H1 (cell line): ENCODE results near the gene IFNA1. TPM values are rescaled to one million over a fixed set of nuclear protein-coding genes. Genes with fewer than 3 reads are reported as not detected.

Experiments used
- CTCF ChIA-PET: fragments of 300-600 bp; sonication (Branson Sonifier 250); formaldehyde crosslinking; loops from one replicate; lab custom pipeline; 2021; ENCODE audit not compliant: partially characterized antibody; lab: Charles Lee
- POLR2A ChIA-PET: fragments of 300-600 bp; sonication (Branson Sonifier 250); formaldehyde crosslinking; loops from one replicate; lab custom pipeline; 2021; ENCODE audit warnings: inconsistent platforms; ENCODE audit not compliant: partially characterized antibody; lab: Charles Lee
- DNase-seq, 2 experiments: peaks; one replicate each; pipeline versions ENCODE4 v3.0.0 to v3.0.0-alpha.2; 2010 to 2022; ENCODE audit warnings: low spot score in 2 of 2, low read depth in 1 of 2, mixed read lengths in 1 of 2
- FAIRE-seq: peaks from 2 replicates; lab custom pipeline; 2011; peaks lifted over from hg19 to GRCh38; lab: Jason Lieb, UNC
- H2AFZ ChIP-seq: 2 replicates; pipeline ENCODE4 v1.8.1; 2012; ENCODE audit warnings: low read length, inconsistent platforms
- H2AK5ac ChIP-seq: 2 replicates; pipeline ENCODE4 v1.6.1; 2013; ENCODE audit warnings: low read depth, low read length
- H2BK120ac ChIP-seq: replicated peaks from 2 replicates; pipeline ENCODE3; 2013; ENCODE audit warnings: low read depth, low read length, inconsistent platforms
- H2BK12ac ChIP-seq: 2 replicates; pipeline ENCODE4 v1.6.1; 2013; ENCODE audit warnings: low read depth, low read length
- H2BK15ac ChIP-seq: 2 replicates; pipeline ENCODE4 v1.6.1; 2013; ENCODE audit warnings: low read length
- H2BK20ac ChIP-seq: 2 replicates; pipeline ENCODE4 v1.6.1; 2013; ENCODE audit warnings: low read length
- H2BK5ac ChIP-seq: 2 replicates; pipeline ENCODE4 v1.6.1; 2013; ENCODE audit warnings: low read depth, low read length
- H3K14ac ChIP-seq: 2 replicates; pipeline ENCODE4 v1.6.1; 2013; ENCODE audit warnings: inconsistent platforms; ENCODE audit not compliant: insufficient read length
- H3K18ac ChIP-seq: 2 replicates; pipeline ENCODE4 v1.6.1; 2013; ENCODE audit warnings: low read length; ENCODE audit errors: extremely low read depth
- H3K23ac ChIP-seq: 2 replicates; pipeline ENCODE4 v1.6.1; 2013; ENCODE audit warnings: inconsistent platforms; ENCODE audit not compliant: insufficient read length
- H3K23me2 ChIP-seq: 2 replicates; pipeline ENCODE4 v1.6.1; 2013; ENCODE audit warnings: low read depth, low read length
- H3K27ac ChIP-seq: 2 replicates; pipeline ENCODE4 v1.6.1; 2011; ENCODE audit warnings: low read depth, low read length, inconsistent platforms
- H3K27me3 ChIP-seq, 4 experiments: replicated peaks in 1 of 4; 1 replicate in 1 of 4; 2 replicates in 3 of 4; pipeline versions ENCODE4 v1.6.1 to v1.8.1; 2011 to 2013; ENCODE audit warnings: low read length in 3 of 4, mild to moderate bottlenecking in 3 of 4, inconsistent platforms in 2 of 4, mixed read lengths in 2 of 4, moderate library complexity in 1 of 4; ENCODE audit not compliant: control insufficient read depth in 3 of 4, insufficient read depth in 3 of 4; ENCODE audit errors: extremely low read depth in 1 of 4
- H3K36me3 ChIP-seq, 4 experiments: 2 replicates each; pipeline versions ENCODE4 v1.6.1 to v1.8.1; 2011 to 2013; ENCODE audit warnings: mild to moderate bottlenecking in 4 of 4, low read length in 3 of 4, moderate library complexity in 2 of 4, control low read depth in 1 of 4, inconsistent platforms in 1 of 4; ENCODE audit not compliant: insufficient read depth in 4 of 4, control insufficient read depth in 2 of 4
- H3K4ac ChIP-seq: replicated peaks from 2 replicates; pipeline ENCODE3; 2013; ENCODE audit warnings: low read length, low read depth, mixed read lengths, inconsistent platforms; ENCODE audit not compliant: insufficient read length
- H3K4me1 ChIP-seq, 4 experiments: replicated peaks in 1 of 4; 1 replicate in 1 of 4; 2 replicates in 3 of 4; pipeline versions ENCODE4 v1.6.1 to v1.8.1; 2011 to 2013; ENCODE audit warnings: low read length in 3 of 4, inconsistent platforms in 2 of 4, mixed read lengths in 1 of 4; ENCODE audit not compliant: insufficient read depth in 4 of 4, control insufficient read depth in 3 of 4
- H3K4me2 ChIP-seq, 2 experiments: 2 replicates each; pipeline versions ENCODE4 v1.6.1 to v1.8.1; 2011 to 2013; ENCODE audit warnings: low read depth in 2 of 2, low read length in 2 of 2, control low read depth in 1 of 2, inconsistent platforms in 1 of 2, mild to moderate bottlenecking in 1 of 2; ENCODE audit not compliant: insufficient read depth in 1 of 2
- H3K4me3 ChIP-seq, 4 experiments: fragments of 200-600, 300-600 bp in 1 of 4; sonication (generic), shearing (Covaris generic), sonication (Bioruptor Twin) in 1 of 4; 2 replicates each; pipeline versions ENCODE4 v1.5.1 to v1.8.1; 2011 to 2016; ENCODE audit warnings: low read length in 4 of 4, low read depth in 3 of 4, control low read depth in 2 of 4, inconsistent platforms in 2 of 4, mild to moderate bottlenecking in 2 of 4, mixed read lengths in 1 of 4, moderate library complexity in 1 of 4; ENCODE audit not compliant: insufficient read depth in 2 of 4; ENCODE audit errors: extremely low read depth in 1 of 4
- H3K56ac ChIP-seq: replicated peaks from 2 replicates; pipeline ENCODE3; 2013; ENCODE audit warnings: low read depth, mild to moderate bottlenecking, mixed read lengths, low read length, inconsistent platforms; ENCODE audit not compliant: insufficient read length
- H3K79me1 ChIP-seq: 2 replicates; pipeline ENCODE4 v1.6.1; 2013; ENCODE audit warnings: low read depth, low read length, control low read depth
- H3K79me2 ChIP-seq, 2 experiments: 2 replicates each; pipeline versions ENCODE4 v1.6.1 to v1.8.1; 2012 to 2013; ENCODE audit warnings: low read length in 2 of 2, mild to moderate bottlenecking in 2 of 2, inconsistent platforms in 1 of 2; ENCODE audit not compliant: insufficient read depth in 2 of 2, control insufficient read depth in 1 of 2
- H3K9ac ChIP-seq, 4 experiments: replicated peaks in 1 of 4; 1 replicate in 1 of 4; 2 replicates in 3 of 4; pipeline versions ENCODE4 v1.6.1 to v1.8.1; 2011 to 2013; ENCODE audit warnings: low read depth in 3 of 4, low read length in 3 of 4, control low read depth in 2 of 4, mild to moderate bottlenecking in 2 of 4, moderate library complexity in 2 of 4, inconsistent platforms in 1 of 4; ENCODE audit errors: extremely low read depth in 1 of 4
- H3K9me3 ChIP-seq, 2 experiments: 2 replicates each; pipeline versions ENCODE4 v1.6.1 to v1.8.1; 2012 to 2013; ENCODE audit warnings: mild to moderate bottlenecking in 2 of 2, moderate library complexity in 2 of 2, control low read depth in 1 of 2, inconsistent platforms in 1 of 2, low read depth in 1 of 2, low read length in 1 of 2, mixed read lengths in 1 of 2; ENCODE audit not compliant: insufficient read depth in 2 of 2
- H4K20me1 ChIP-seq, 2 experiments: replicated peaks in 1 of 2; 2 replicates each; pipeline versions ENCODE3 to v1.8.1; 2011 to 2013; ENCODE audit warnings: inconsistent platforms in 2 of 2, low read length in 2 of 2, mild to moderate bottlenecking in 1 of 2; ENCODE audit not compliant: insufficient read depth in 2 of 2, control insufficient read depth in 1 of 2
- H4K5ac ChIP-seq: 2 replicates; pipeline ENCODE4 v1.6.1; 2013; ENCODE audit warnings: low read length, low read depth, mixed read lengths, inconsistent platforms; ENCODE audit not compliant: insufficient read length
- H4K8ac ChIP-seq: 2 replicates; pipeline ENCODE4 v1.8.0; 2013; ENCODE audit warnings: mild to moderate bottlenecking, moderate library complexity, low read length, inconsistent platforms; ENCODE audit not compliant: insufficient read depth; ENCODE audit errors: extremely low read depth
- H4K91ac ChIP-seq: replicated peaks from 2 replicates; pipeline ENCODE3; 2013; ENCODE audit warnings: low read length, mixed read lengths, inconsistent platforms; ENCODE audit not compliant: insufficient read length
- RAD21 ChIP-seq, 2 experiments: IDR thresholded peaks in 1 of 2; conservative IDR thresholded peaks in 1 of 2; 2 replicates each; pipeline ENCODE4 v1.6.1; 2011; ENCODE audit warnings: low read depth in 2 of 2, low read length in 2 of 2, improper control_type of control experiment in 1 of 2, inconsistent platforms in 1 of 2, mild to moderate bottlenecking in 1 of 2, moderate library complexity in 1 of 2
- YY1 ChIP-seq: IDR thresholded peaks from 2 replicates; pipeline ENCODE4 v1.6.1; 2011; ENCODE audit warnings: low read depth, mild to moderate bottlenecking, low read length
- WGBS, 2 experiments: shearing (Covaris generic) in 1 of 2; methylation state at CpG; one replicate each; pipeline versions ENCODE4 v1.1.6 to v1.1.7; 2013 to 2015; ENCODE audit warnings: low lambda C conversion rate in 2 of 2, mixed read lengths in 2 of 2, inconsistent platforms in 1 of 2, low coverage in 1 of 2, missing lambda C conversion rate in 1 of 2; ENCODE audit not compliant: insufficient replicate concordance in 2 of 2, insufficient coverage in 1 of 2, insufficient read length in 1 of 2; ENCODE audit errors: extremely low coverage in 1 of 2, missing lambda C conversion rate in 1 of 2; 5-methylcytosine and 5-hydroxymethylcytosine counted together
- polyA plus RNA-seq, 7 experiments: library from polyadenylated mRNA; depleted of rRNA in 3 of 7; stranded (reverse) in 5 of 7; unstranded in 2 of 7; fragments of >200 nt in 5 of 7; fragments of 200-250 nt in 2 of 7; gene quantifications; 1 replicate in 5 of 7; 2 replicates in 1 of 7; 4 replicates in 1 of 7; pipeline versions ENCODE4 v1.2.1 to v1.2.3, GENCODE V29; 2011 to 2013; ENCODE audit warnings: missing spikeins in 2 of 7, mixed read lengths in 2 of 7
- total RNA-seq: library from RNA; stranded (reverse); fragmentation: NEBNext Ultra II Directional; extraction: Animal tissue kit (Norgen Biotek cat#: 25700); gene quantifications from 2 replicates; pipeline ENCODE4 v1.2.1, GENCODE V29; 2021

The IFNA1 gene
- total and polyA plus RNA-seq, 2 of the 8 experiments (the other 6 are each of a cell fraction or from before 2014, with no cell fraction given), result not detected

DNA sequence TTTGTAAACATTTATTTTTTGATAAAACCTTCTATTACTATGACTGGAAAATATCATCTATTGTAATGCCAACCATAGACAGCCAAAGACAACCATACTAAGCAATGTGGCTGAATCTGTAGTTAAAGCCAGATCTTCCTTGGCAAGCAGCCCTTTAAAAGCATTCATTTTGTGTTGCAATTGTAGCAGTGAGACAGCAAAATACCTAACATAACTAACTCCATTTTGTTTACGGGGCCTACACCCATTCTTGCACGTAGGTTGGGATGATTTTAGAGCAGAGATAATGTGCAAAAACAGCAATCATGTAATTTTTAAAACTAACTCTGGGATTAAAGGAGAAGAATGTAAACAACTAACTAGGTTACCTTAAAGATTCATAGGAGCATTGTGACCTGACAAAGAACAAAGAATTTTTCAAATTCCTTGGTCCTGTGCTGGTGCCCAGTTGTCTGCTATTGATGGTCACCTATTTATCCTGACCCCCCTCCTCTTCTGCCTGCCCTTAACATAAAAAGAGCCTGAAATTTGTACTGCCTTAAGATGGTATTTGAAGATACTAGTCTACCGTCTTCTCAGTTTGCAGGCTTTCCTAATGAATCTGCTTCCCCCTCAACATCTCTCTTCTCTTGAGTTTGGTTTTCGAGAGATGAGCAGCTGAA lies 10.6 kb downstream of the IFNA1 start:
- no peak overlapping the region for H2BK12ac ChIP-seq
- H3K9me3 ChIP-seq, result no peaks in the 10 kb centered on the region
- CTCF ChIA-PET, result no interaction called here
- no peaks in the 10 kb centered on the region for H3K4me1 ChIP-seq
- H2BK15ac ChIP-seq, result no peak overlapping the region
- no peak overlapping the region for H2BK20ac ChIP-seq
- POLR2A ChIA-PET, result no interaction called here
- H3K79me2 ChIP-seq, result no peaks in the 10 kb centered on the region
- no peak overlapping the region for H3K27ac ChIP-seq
- no peaks in the 10 kb centered on the region for H3K79me1 ChIP-seq
- H3K27me3 ChIP-seq, result no peaks in the 10 kb centered on the region
- no peak overlapping the region for H2AFZ ChIP-seq
- no peak overlapping the region for H2BK120ac ChIP-seq
- H4K8ac ChIP-seq, result no peak overlapping the region
- FAIRE-seq (no peak), DNase-seq (no peak)
- no peaks in the 10 kb centered on the region for H3K23me2 ChIP-seq
- no peak overlapping the region for H3K4me2 ChIP-seq
- no peak overlapping the region for H3K4ac ChIP-seq
- H4K20me1 ChIP-seq, result no peaks in the 10 kb centered on the region
- H3K18ac ChIP-seq, result no peak overlapping the region
- no peak overlapping the region for H3K9ac ChIP-seq
- H3K23ac ChIP-seq, result no peak overlapping the region
- H2BK5ac ChIP-seq, result no peak overlapping the region
- no peak overlapping the region for H2AK5ac ChIP-seq
- H3K36me3 ChIP-seq, result no peaks in the 10 kb centered on the region
- whole genome bisulfite sequencing, 2 experiments, result 86% methylated on average over 4 of the region's 4 CpGs; no CpG with 5 or more reads in 1 of the 2 experiments
- no peak for TF ChIP-seq RAD21 (IDR thresholded peaks at IDR 0.05 in 1 of 2, conservative IDR thresholded peaks at IDR 0.05 in 1 of 2; ENCODE audit: low read depth in 2 of 2, low read length in 2 of 2)
- peak; percentile 57; the same call in 1 of the 2 replicates for TF ChIP-seq YY1
- no peak overlapping the region for H4K91ac ChIP-seq
- H3K4me3 ChIP-seq, result no peak overlapping the region
- no peak overlapping the region for H3K14ac ChIP-seq
- no peak overlapping the region for H3K56ac ChIP-seq
- H4K5ac ChIP-seq, result no peak overlapping the region
